NK-92 (cell line): Measurements from ENCODE around the gene LATS2.

Source experiments
- DNase-seq: peaks from one replicate; lab custom pipeline; 2025; ENCODE audit not compliant: unreplicated experiment; lab: John Stamatoyannopoulos, UW

Gene LATS2

GRCh38 chr13:21048901-21049698 lies 12.3 kb downstream of the LATS2 start:
- DNase-seq = no peak

DNA sequence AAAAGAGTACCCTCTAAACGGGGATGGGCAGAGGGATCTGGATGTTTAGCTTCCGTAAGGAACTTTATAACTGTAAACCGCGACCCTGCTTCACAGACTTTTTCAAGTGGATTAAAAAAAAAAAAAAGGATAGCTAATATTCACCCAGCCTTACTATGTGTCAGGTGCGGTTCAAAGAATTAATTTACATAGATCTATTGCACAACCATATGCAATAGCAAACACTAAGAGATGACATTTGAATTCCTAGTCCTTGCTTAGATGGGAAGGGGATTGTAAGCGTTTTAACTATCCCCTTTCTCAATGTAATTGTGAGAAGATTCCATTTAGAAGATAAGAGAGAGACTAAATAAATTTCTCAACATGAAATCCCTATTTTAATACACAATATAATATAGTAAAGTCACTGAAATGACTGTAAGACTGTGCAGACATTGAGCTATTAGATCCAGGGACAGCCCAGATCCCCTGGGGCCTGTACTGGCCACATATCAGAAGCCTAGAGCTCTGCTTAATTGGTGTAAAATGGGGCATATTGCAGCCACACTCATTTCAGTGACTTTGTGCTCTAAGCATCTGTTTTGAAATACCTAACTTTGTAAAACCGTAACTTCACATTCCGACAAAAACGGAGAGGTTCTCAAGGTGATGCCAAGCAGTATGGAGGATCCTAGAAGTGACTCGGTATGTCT lies 13.6 kb downstream of the LATS2 start:
- DNase-seq = no peak

- no peak for DNase-seq
These were observed 14.3 kb downstream of the LATS2 start for GRCh38 chr13:21047087-21047486.

DNA sequence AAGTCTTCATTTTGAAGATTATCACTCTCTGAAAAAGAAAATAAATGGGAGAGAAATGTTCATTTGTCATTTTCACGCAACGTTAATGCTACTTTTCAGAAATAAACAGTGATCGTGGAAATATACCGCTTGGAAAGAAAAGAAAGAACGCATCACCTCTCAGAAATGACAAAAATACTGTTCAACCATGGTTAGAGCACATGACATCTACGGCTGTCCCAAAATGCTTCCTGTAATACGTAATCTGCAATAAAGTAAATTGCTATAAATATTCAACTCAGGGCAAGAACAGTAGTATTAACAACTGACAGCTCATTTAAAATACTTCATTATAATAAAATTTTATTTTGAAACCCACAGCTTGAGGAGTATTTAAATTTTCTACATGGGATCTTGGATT lies 15.2 kb downstream of the LATS2 start:
- no peak for DNase-seq

- no peak for DNase-seq
These were observed 16.3 kb downstream of the LATS2 start for GRCh38 chr13:21045100-21045499.

DNA sequence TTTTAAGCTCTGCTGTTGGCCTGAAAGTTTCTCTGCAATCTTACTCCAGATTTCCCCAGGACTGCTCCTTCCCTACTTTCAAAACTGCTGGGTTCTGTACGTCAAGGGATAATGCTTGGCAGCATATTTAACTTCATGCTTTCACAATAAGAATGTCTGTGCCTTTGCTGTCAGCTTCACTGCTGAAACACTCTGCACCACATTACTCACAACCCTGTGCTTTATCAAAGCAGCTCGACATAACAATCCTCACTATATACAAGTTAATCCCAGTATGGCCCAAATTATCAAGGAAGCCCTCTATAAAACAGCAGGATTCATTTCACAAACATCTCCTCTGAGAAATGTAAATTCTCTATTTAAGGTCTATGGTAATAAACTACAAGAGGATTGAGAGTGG lies 17.5 kb downstream of the LATS2 start:
- no peak for DNase-seq

GRCh38 chr13:21040120-21040826 lies 21.1 kb downstream of the LATS2 start:
- no peak for DNase-seq

- no peak for DNase-seq
These were observed 22.1 kb downstream of the LATS2 start for GRCh38 chr13:21039097-21039800.

DNA sequence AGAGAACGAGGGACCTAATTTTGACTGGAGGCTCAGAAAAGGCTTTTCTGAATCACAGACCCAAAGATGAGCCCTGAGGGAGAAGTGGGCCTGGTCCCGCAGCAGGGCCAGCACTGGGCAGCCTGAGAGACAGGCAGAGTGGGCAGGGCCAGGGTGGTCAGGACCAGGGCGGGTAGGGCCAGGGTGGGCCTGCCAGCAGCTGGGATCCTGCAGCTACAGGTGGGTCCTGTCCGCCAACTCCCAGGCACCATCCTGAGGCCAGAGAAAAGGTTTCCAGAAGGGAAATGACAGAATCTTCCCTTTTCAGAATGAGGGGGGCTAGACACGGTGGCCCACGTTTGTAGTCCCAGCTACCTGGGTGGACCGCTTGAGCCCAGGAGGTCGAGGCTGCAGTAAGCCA lies 23.7 kb downstream of the LATS2 start:
- no peak for DNase-seq

GRCh38 chr13:21035498-21035897 lies 25.9 kb downstream of the LATS2 start:
- DNase-seq = no peak

DNA sequence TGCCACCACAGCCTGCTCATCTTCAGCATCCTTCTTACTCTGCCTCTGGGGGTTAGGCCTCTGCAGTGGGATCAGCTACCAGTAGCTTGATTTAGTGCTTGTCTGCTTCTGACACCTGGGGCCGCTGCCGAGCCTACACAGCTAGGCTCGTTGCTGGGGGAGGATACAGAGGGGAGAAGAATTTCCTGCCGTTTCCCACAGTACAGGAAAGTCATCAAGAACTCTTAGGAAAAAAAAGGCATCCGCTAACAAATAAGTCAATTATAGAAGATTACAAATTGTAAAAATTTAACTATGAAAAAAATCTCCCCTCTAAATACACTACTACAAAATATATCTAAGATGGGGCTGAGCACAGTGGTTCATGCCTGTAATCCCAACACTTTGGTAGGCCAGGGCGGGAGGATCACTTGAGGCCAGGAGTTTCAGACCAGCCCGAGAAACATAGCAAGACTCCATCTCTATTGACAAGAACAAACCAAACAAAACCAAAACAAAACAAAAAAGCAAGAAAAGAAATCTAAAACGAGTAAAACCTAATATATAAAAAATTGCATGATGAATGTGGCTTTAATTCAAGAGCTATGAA lies 26.7 kb downstream of the LATS2 start:
- DNase-seq = no peak

GRCh38 chr13:21033856-21034602 lies 27.4 kb downstream of the LATS2 start:
- no peak for DNase-seq

GRCh38 chr13:21033212-21033840 lies 28.1 kb downstream of the LATS2 start:
- no peak for DNase-seq

GRCh38 chr13:21032656-21033055 lies 28.7 kb downstream of the LATS2 start:
- no peak for DNase-seq

- no peak for DNase-seq
These were observed 29.7 kb downstream of the LATS2 start for GRCh38 chr13:21031594-21032275.

GRCh38 chr13:21025539-21025938 lies 35.8 kb downstream of the LATS2 start:
- no peak for DNase-seq

DNA sequence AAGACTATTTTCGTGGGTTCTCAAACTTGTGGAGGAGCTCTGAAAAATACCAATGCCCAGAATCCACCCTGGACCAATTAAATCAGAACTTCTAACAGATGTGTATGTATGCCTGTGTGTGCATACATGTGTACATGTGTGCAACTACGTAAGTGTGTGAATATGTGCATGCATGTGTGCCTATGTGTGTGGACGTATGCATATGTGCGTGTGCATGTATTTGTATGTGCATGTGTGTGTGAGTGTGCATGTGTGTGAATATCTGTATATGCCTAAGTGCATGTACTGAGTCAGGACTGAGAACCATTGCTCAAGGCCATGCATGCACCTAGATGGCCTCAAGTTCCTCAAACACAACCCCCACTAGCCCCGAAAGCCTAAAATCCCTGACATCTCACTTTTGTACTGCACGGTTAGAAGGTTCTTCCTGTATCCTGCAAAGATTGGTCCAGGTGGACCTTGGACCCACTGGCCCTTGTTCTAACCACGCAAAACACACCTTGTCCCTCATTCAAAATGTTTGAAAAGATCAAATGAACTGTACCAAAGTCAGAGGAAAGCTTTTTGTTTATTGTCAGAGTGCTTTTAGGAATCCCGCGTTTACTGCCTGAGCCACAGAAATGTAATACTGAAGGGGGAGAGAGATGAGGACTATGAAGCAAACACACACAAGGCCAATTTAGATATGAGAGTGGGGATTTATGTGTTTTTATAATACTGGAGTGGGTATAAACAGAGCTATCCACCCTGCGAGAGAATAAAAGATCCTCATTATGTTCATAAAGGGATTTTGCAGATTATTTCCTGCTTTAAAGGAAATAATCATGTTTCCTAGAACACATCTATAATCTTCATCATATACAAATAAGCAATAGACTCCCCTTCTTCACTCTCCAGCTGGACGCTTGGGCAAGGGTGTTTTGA lies 39.1 kb downstream of the LATS2 start:
- no peak for DNase-seq

DNA sequence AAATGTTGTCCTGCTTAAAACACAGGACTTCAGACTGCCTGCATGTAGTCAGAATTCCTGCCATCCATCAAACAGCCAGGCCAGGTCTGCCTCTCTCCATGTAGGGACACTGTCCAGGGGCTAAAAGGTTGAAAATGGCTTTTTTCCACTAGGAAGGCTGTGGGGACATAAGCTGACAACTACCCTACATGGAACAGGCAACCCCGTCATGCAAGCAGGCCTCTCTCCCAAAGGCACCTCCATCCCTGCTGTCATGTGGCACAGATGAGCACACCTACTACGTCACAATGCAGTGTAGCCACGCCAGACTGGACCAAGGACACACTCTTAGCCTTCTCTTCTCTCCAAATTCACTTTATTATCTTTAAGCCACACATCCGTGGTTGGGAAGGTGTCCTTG lies 40.8 kb downstream of the LATS2 start:
- DNase-seq = no peak
